ENCODE measurements around the gene GAREM1. TPM values are rescaled to one million over a fixed set of nuclear protein-coding genes. Genes with fewer than 3 reads are reported as not detected.

The GAREM1 gene
- total RNA-seq, 2 experiments from 2014 or later: 0.05 TPM; not detected in 1

DNA sequence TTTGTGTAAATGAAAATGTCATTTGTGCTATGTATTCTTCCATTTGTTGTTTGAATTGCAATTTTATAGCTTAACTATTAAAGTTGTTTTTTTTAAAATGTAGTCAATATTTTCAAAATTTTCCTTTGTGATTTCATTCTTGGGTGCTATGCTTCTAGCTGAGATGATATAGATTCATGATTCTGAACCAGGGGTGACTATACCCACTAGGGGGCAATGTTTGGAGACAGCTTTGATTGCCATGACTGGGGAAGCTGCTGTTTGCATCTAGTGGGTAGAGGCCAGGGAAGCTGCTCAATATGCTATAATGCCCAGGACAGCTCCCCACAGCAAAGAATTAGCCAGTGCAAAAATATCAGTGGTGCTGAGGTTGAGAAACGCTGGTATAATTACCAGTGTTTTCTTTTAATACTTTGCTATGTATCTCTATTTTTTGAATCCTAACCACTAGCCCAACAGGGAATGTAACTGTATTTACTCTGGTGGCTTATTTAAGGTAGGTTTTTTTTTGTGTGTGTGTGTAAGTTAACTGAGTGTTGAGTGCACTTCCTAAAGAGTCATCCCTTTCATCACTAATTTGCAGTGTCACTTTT is 181.1 kb downstream of the GAREM1 start:
- CTCF ChIA-PET: interaction anchor here (0.6 to 2.4 kb wide), 13 partner anchors 8 to 263 kb away, joined by 3 to 17 read pairs (median 5); partner anchors contain the start of gene GAREM1
- Mint-ChIP-seq H3K4me1 (ENCODE audit: low read depth) (no peaks in the 10 kb centered on the region), H3K4me3 (no peak overlapping the region), H3K27me3 (peaks cover 9% of the 10 kb centered on the region), H3K36me3 (no peaks in the 10 kb centered on the region), H3K9me3 (peaks cover 4% of the 10 kb centered on the region), H3K27ac (no peak overlapping the region)
- POLR2A ChIA-PET: no interaction called here
- peak; percentile 38 for DNase-seq
- intact Hi-C loops (cut with micrococcal nuclease): loop anchor here (1.0 to 5.0 kb wide), 3 partner anchors 131 to 260 kb away; partner anchors contain the start of gene GAREM1

DNA sequence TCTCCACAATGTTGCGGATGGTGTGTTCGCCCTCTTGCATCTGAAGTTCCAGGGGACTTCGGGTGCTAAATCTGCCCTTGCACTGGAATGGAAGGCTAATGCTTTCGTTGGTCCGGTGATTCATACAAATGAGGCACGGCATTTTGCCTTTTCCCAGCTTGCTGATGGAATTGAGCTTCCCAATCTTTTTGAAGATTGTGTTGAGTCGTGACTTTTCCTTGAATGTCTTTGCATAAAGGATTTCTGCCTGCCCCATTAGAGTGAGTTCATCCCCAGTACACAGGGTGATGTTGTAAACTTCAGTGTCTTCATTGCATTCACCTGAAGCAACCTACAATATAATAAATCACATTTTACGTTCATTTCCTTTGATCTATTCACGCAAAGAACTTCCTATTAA is 182.8 kb downstream of the GAREM1 start:
- CTCF ChIA-PET: interaction anchor here (1.2 to 2.2 kb wide), 3 partner anchors 16 to 130 kb away, joined by 3 to 8 read pairs (median 5); no protein-coding TSS in a partner anchor

DNA sequence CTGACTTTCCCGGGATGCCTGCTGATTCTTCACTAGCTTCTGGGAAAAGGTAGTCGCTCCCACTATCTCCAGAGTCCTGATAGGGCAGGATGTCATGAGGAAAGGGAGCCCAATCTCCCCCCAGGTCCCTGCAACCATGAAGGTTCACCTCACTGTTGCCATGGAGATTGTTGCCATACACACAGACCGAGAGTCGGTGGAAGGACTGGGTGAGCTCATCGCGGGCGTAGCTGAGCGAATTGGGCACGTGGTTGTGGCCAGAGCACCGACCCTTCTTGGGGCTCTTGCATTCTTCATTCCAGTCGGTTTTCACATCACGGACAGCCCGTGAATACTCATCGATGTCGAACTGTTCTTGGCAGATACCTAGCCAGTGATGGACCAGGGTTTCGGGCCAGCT is 183.4 kb downstream of the GAREM1 start:
- CTCF ChIA-PET: interaction anchor here (1.2 to 1.4 kb wide), 2 partner anchors 15 to 129 kb away, joined by 3 to 8 read pairs; no protein-coding TSS in a partner anchor
- H3K36me3 Mint-ChIP-seq: no peaks in the 10 kb centered on the region
- intact Hi-C loops (cut with micrococcal nuclease): loop anchor here (5.0 kb wide), 1 partner anchor 185 kb away; the partner anchor contains the start of gene GAREM1

More for the DNA sequence above, 182.8 kb downstream of the GAREM1 start:
- POLR2A ChIA-PET: no interaction called here
- no peaks in the 10 kb centered on the region for H3K36me3 Mint-ChIP-seq
- no peaks in the 10 kb centered on the region for H3K4me1 Mint-ChIP-seq (ENCODE audit: low read depth)
- H3K27me3 Mint-ChIP-seq: peaks cover 9% of the 10 kb centered on the region
- H3K4me3 Mint-ChIP-seq: no peak overlapping the region
- no peak for DNase-seq
- peaks cover 4% of the 10 kb centered on the region for H3K9me3 Mint-ChIP-seq
- intact Hi-C loops (cut with micrococcal nuclease): loop anchor here (5.0 kb wide), 1 partner anchor 184 kb away; the partner anchor contains the start of gene GAREM1
- no peak overlapping the region for H3K27ac Mint-ChIP-seq

DNA sequence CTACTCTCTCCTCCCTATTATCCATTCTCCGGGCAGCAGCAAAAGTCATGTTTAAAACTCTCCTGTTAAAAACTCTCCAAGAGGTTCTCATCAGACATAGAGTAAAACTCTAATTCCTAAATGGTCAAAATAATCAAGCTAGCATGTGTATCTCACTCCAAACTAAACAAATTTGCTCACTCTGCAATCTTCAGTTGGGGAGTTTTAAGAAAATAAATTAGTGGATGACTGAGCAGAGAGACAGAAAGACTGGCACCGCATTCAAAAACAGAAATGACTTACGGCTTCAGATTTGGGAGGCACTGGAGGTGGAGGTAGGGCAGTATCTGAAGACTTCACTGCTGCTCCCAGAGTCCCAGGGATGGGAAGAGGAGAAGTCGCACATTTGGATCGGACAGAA is 183.9 kb downstream of the GAREM1 start:
- CTCF ChIA-PET: interaction anchor here (1.2 to 1.4 kb wide), 2 partner anchors 15 to 129 kb away, joined by 3 to 8 read pairs; no protein-coding TSS in a partner anchor
- POLR2A ChIA-PET: no interaction called here
- no peak for DNase-seq
- H3K36me3 Mint-ChIP-seq: no peaks in the 10 kb centered on the region
- intact Hi-C loops (cut with micrococcal nuclease): loop anchor here (5.0 kb wide), 1 partner anchor 186 kb away; the partner anchor contains the start of gene GAREM1
- peaks cover 4% of the 10 kb centered on the region for H3K9me3 Mint-ChIP-seq
- no peaks in the 10 kb centered on the region for H3K4me1 Mint-ChIP-seq (ENCODE audit: low read depth)
- no peak overlapping the region for H3K27ac Mint-ChIP-seq
- no peak overlapping the region for H3K4me3 Mint-ChIP-seq
- peaks cover 9% of the 10 kb centered on the region for H3K27me3 Mint-ChIP-seq

More for the DNA sequence above, 183.4 kb downstream of the GAREM1 start:
- POLR2A ChIA-PET: no interaction called here
- no peak overlapping the region for H3K4me3 Mint-ChIP-seq
- H3K27me3 Mint-ChIP-seq: peaks cover 9% of the 10 kb centered on the region
- H3K27ac Mint-ChIP-seq: no peak overlapping the region
- H3K9me3 Mint-ChIP-seq: peaks cover 4% of the 10 kb centered on the region
- no peak for DNase-seq
- H3K4me1 Mint-ChIP-seq (ENCODE audit: low read depth): no peaks in the 10 kb centered on the region

DNA sequence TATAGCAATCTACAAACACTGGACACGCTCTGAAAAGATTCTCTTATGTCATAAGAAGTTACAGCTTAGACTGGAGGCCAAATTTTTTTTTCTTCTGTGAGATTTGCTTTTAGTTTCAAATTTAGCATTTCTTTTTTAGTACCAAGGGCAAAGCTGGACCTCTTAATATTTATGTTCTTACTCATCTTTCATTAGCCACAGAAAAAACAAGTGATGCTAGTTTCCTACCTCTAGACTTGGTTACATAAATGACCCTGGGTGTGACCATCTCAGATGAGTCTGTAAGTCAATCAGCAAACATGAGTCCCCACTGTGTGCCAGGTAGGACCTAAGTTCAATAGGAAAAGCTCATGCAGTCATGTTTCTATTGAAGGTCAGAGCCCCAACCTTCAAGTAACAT is 186.4 kb downstream of the GAREM1 start:
- DNase-seq: no peak
- H3K9me3 Mint-ChIP-seq: no peaks in the 10 kb centered on the region
- no peaks in the 10 kb centered on the region for H3K36me3 Mint-ChIP-seq
- peaks cover 7% of the 10 kb centered on the region for H3K27me3 Mint-ChIP-seq
- intact Hi-C loops (cut with micrococcal nuclease): no loop called here
- H3K4me1 Mint-ChIP-seq (ENCODE audit: low read depth): no peaks in the 10 kb centered on the region
- ChIA-PET CTCF (interaction anchor here (1.1 kb wide), 1 partner anchor 186 kb away, joined by 3 read pairs; the partner anchor contains the start of gene GAREM1), POLR2A (no interaction called here)
- no peak overlapping the region for H3K27ac Mint-ChIP-seq
- no peak overlapping the region for H3K4me3 Mint-ChIP-seq

DNA sequence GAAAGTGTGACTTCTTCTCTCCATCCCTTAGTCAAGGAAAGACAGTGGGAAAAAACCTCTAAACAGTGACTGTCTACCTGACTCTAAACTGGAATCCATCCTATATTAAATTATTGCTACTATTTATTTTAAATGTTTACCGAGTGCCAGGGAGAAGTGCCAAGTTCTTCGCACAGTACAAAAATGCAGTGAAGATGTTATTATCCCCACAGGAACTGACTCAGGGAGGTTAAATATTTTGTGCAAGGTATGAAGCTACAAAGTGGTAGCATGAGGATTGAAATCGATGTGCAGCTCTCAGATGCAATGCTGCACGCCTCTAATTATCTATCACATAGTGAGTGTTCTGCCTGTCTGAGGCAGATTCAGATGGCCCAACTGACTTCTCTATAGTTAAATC is 189.8 kb downstream of the GAREM1 start:
- intact Hi-C loops (cut with micrococcal nuclease): no loop called here
- no peak for DNase-seq
- Mint-ChIP-seq H3K4me3 (no peak overlapping the region), H3K36me3 (no peaks in the 10 kb centered on the region), H3K9me3 (no peaks in the 10 kb centered on the region), H3K27ac (no peak overlapping the region), H3K27me3 (peaks cover 9% of the 10 kb centered on the region), H3K4me1 (ENCODE audit: low read depth) (no peaks in the 10 kb centered on the region)
- ChIA-PET CTCF (interaction anchor here (0.9 to 1.4 kb wide), 2 partner anchors 8 to 9 kb away, joined by 3 to 5 read pairs; no protein-coding TSS in a partner anchor), POLR2A (no interaction called here)

DNA sequence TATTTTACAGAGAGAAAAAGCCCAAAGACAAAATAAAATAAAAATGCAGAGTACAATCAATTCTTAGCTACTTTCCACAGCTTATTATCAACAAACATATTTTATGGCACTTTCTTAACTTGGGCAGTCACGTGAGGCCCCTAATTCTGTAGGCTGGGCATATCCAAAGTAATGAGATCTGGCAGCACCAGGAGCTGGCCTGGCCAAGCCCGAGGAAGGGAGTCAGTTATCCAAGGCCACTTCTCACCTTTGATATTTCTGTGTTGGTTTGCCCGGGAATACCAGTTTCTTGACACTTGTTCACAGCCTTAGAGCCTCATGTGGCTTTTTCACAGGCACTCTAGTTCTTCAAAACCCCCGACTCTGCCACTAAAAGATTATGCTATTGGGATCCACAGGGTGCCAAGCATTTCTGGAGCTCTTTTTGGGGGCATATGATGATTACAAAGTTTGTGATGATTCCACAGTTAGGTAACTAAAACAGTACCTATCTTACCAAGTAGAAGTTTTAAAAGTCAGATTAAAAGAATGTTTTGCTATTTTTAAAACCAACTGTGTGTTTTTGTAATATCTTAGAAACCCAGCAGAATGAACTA is 190.4 kb downstream of the GAREM1 start:
- intact Hi-C loops (cut with micrococcal nuclease): no loop called here
- no peak for DNase-seq

DNA sequence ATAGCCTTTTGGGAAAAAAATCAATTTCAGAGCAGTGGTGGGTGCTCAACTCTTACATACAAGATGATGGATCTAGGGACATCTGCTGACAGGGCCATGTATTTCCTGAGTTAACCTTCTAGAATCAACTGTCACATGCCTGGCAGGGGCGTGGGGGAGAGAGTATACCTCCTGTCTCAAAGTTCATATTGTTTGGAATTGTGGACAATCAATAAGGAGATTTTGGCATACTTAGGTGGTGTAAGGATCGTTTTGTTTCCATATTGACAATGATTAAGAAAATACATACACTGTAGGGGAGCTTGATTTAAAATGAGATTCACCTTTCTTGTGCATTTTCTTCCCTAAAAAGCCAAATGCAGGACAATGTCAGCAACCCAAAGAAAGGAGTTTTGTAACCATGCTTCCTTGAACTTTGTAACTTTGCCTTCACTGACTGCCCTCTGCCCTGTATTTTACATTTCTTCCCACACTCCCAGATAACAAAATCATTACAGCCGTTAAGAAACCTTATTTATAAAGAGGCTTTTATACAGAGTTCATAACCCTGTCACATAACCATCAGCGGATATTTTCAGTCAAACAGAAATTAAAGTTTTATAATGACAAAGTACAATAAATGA is 192.4 kb downstream of the GAREM1 start:
- intact Hi-C loops (cut with micrococcal nuclease): no loop called here

More for the DNA sequence above, 190.4 kb downstream of the GAREM1 start:
- POLR2A ChIA-PET: no interaction called here
- no peaks in the 10 kb centered on the region for H3K4me1 Mint-ChIP-seq (ENCODE audit: low read depth)
- no peak overlapping the region for H3K27ac Mint-ChIP-seq
- no peaks in the 10 kb centered on the region for H3K9me3 Mint-ChIP-seq
- H3K27me3 Mint-ChIP-seq: peaks cover 6% of the 10 kb centered on the region
- no peaks in the 10 kb centered on the region for H3K36me3 Mint-ChIP-seq
- no peak overlapping the region for H3K4me3 Mint-ChIP-seq
- CTCF ChIA-PET: interaction anchor here (0.9 to 1.4 kb wide), 4 partner anchors 9 to 123 kb away, joined by 3 to 7 read pairs (median 4); no protein-coding TSS in a partner anchor

DNA sequence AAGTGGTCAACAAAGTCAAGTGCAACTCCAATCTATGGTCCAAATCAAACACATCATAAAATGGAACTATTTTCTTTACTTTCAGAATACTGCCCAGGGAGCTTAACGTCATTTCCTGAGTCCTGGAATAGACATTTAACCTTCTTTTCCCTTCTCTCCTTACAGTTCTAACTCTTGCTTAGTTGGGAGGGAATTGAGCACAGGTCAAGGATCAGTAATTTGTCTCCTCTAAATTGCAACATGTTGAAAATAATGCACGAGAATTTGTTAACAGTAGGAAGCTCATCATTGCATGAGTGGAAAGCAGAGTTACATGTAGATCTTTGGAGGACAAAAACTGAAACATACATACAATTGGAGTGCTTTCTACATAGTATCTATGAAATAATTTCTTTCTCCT is 193.1 kb downstream of the GAREM1 start:
- no peaks in the 10 kb centered on the region for H3K4me1 Mint-ChIP-seq (ENCODE audit: low read depth)
- H3K9me3 Mint-ChIP-seq: no peaks in the 10 kb centered on the region
- peaks cover 5% of the 10 kb centered on the region for H3K27me3 Mint-ChIP-seq
- H3K36me3 Mint-ChIP-seq: no peaks in the 10 kb centered on the region
- intact Hi-C loops (cut with micrococcal nuclease): no loop called here
- H3K4me3 Mint-ChIP-seq: no peak overlapping the region
- DNase-seq: no peak
- CTCF ChIA-PET: no interaction called here
- POLR2A ChIA-PET: no interaction called here
- H3K27ac Mint-ChIP-seq: no peak overlapping the region

More for the DNA sequence above, 192.4 kb downstream of the GAREM1 start:
- H3K27me3 Mint-ChIP-seq: peaks cover 5% of the 10 kb centered on the region
- CTCF ChIA-PET: no interaction called here
- H3K4me3 Mint-ChIP-seq: no peak overlapping the region
- POLR2A ChIA-PET: no interaction called here
- no peak overlapping the region for H3K27ac Mint-ChIP-seq
- H3K9me3 Mint-ChIP-seq: no peaks in the 10 kb centered on the region
- H3K36me3 Mint-ChIP-seq: no peaks in the 10 kb centered on the region
- no peak for DNase-seq
- no peaks in the 10 kb centered on the region for H3K4me1 Mint-ChIP-seq (ENCODE audit: low read depth)

DNA sequence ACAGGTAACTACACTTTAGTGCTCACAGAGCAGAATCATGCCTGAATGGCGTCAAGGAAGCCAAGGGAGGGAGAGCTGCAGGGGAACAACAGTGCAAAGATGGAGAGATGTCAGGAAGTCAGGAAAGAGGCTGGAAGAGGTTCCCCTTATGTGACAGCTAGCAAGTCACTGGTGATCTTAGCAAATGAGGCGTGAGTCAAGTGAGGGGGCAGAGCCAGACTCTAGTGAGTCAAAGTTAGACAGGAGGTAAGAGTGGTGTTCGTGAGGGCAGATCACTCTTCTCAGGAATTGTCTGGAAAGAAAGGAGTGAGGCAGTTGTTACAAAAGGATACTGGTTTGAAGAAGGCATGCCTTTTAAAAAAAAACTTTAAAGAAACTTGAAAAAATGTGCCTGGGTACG is 193.8 kb downstream of the GAREM1 start:
- intact Hi-C loops (cut with micrococcal nuclease): no loop called here
- Mint-ChIP-seq H3K27me3 (peaks cover 5% of the 10 kb centered on the region), H3K4me1 (ENCODE audit: low read depth) (no peaks in the 10 kb centered on the region), H3K4me3 (no peak overlapping the region), H3K27ac (no peak overlapping the region), H3K9me3 (no peaks in the 10 kb centered on the region), H3K36me3 (no peaks in the 10 kb centered on the region)
- CTCF ChIA-PET: interaction anchor here (1.6 kb wide), 1 partner anchor 12 kb away, joined by 4 read pairs; no protein-coding TSS in a partner anchor
- DNase-seq: no peak
- POLR2A ChIA-PET: no interaction called here

DNA sequence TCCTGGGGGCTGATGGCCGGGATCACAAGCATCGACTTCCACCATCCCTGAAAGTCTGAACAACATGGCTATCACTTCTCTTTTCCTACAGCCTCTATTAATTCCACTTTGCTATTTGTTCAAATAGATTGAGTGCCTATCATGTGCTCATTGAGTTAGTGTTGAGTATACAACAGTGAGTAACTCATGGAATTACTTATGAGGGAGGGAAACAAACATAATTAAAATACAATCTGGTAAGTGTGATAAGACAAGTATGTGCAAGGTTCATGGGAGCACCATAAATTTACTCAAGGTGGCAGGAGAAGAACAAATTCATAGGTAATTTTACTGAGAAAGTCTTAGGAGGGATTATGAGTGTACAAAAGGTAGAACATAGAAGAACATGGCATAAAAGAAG is 194.4 kb downstream of the GAREM1 start:
- no peaks in the 10 kb centered on the region for H3K4me1 Mint-ChIP-seq (ENCODE audit: low read depth)
- CTCF ChIA-PET: interaction anchor here (1.6 kb wide), 1 partner anchor 13 kb away, joined by 4 read pairs; no protein-coding TSS in a partner anchor
- POLR2A ChIA-PET: no interaction called here
- peaks cover 5% of the 10 kb centered on the region for H3K27me3 Mint-ChIP-seq
- no peak overlapping the region for H3K27ac Mint-ChIP-seq
- DNase-seq: no peak
- H3K4me3 Mint-ChIP-seq: no peak overlapping the region
- no peaks in the 10 kb centered on the region for H3K36me3 Mint-ChIP-seq
- H3K9me3 Mint-ChIP-seq: no peaks in the 10 kb centered on the region
- intact Hi-C loops (cut with micrococcal nuclease): no loop called here

DNA sequence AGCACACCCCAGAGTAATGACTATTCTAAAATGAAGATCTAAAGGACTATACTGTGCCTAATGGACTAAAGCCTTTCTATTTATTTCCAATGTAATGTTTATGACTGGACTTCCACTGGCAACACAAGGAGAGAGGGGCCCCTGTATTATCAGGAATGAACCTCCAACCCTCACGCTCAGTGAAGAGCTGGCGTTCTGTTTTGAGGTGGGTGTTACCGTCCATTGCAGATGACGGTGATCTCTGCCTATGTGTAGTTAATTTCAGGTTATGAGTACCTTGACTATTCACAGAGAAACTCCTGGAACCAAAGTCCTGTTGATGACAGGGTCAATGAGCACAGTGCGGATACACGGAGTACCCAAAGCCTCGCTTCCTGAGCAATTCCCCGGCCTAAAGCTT is 195.5 kb downstream of the GAREM1 start:
- no peak overlapping the region for H3K4me3 Mint-ChIP-seq
- H3K4me1 Mint-ChIP-seq (ENCODE audit: low read depth): no peaks in the 10 kb centered on the region

More for the DNA sequence above, 195.5 kb downstream of the GAREM1 start:
- no peaks in the 10 kb centered on the region for H3K9me3 Mint-ChIP-seq
- ChIA-PET POLR2A (no interaction called here), CTCF (interaction anchor here (1.6 kb wide), 1 partner anchor 14 kb away, joined by 4 read pairs; no protein-coding TSS in a partner anchor)
- no peak for DNase-seq
- intact Hi-C loops (cut with micrococcal nuclease): no loop called here
- no peaks in the 10 kb centered on the region for H3K36me3 Mint-ChIP-seq
- peaks cover 5% of the 10 kb centered on the region for H3K27me3 Mint-ChIP-seq
- no peak overlapping the region for H3K27ac Mint-ChIP-seq
